ENCODE data around the gene SCARF2.

SCARF2 gene

DNA sequence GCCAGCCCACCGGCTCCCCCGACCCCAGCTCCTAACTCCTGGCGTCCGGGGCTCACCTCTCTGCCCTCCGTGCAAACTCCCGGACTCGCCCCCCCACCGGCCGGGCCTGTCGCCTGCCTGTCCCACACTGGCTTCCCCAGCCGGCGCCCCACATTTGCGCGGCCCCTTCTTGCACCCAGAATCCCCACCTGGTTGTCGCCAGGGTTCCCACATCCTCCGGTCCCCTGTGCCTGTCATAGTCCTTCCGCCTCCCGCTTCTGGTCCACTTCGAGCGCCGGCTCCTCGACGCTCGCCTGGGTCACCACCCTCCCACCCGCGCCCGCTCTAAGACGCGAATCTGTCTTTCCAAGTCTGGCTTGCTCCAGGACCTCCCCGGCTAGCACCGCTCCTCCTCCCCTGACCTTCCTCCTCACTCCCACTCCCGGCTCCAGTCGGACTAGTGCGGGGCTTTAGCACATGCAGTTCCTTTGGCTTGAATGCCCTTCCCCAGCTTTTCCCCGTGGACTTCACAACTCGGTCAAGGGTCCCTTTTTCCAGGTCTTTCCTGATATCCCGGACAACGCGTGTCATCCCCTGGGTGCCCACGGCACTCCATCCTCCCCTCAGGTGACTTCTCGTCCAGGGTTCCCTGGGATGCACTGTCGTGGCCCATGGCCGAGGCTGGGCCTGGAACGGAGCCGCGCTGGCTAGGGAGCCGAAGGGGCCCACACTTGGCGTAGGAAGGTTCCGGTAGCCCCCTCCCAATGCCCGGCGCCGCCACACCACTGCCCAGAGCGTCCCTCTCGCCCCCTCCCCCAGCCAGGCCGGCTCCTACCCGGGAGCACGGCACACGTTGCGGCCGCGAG is 635 bp downstream of the SCARF2 start:
- H3K4me3 ChIP-seq (replicated peaks; ENCODE audit: low read depth, low read length): peak overlapping the region; percentile 90
- TF ChIP-seq, protein P1, sequence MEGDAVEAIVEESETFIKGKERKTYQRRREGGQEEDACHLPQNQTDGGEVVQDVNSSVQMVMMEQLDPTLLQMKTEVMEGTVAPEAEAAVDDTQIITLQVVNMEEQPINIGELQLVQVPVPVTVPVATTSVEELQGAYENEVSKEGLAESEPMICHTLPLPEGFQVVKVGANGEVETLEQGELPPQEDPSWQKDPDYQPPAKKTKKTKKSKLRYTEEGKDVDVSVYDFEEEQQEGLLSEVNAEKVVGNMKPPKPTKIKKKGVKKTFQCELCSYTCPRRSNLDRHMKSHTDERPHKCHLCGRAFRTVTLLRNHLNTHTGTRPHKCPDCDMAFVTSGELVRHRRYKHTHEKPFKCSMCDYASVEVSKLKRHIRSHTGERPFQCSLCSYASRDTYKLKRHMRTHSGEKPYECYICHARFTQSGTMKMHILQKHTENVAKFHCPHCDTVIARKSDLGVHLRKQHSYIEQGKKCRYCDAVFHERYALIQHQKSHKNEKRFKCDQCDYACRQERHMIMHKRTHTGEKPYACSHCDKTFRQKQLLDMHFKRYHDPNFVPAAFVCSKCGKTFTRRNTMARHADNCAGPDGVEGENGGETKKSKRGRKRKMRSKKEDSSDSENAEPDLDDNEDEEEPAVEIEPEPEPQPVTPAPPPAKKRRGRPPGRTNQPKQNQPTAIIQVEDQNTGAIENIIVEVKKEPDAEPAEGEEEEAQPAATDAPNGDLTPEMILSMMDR (IDR thresholded peaks at IDR 0.05; ENCODE audit: low read length, missing control alignments): no peak
- DNase-seq (ENCODE audit: low read depth): peak; percentile 49

DNA sequence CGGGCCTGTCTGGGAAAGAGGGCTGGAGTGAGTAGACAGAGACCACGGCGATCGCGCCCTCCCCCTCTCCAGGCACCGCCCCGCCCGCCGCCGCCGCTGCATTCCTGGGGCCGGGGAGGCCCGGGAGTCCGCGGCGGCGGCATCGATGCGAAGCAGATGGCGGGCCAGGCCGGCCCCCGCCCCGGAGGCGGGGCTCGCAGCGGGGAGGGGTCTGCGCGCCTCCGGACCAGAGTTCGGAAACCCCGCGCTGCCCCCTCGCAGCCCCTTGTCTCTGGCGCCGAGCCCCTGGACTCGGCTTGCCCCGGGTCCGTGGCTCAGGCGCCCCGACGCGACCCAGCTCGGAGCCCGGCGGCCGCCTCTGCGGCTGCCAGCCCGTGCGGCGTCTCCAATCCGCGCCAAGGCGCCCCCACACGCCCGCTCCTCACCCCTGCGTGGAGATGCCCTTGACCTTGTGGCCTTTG is 1.3 kb downstream of the SCARF2 start:
- DNase-seq (ENCODE audit: low read depth): peak; percentile 33
- TF ChIP-seq, protein P1 (IDR thresholded peaks at IDR 0.05; ENCODE audit: low read length, missing control alignments): no peak

DNA sequence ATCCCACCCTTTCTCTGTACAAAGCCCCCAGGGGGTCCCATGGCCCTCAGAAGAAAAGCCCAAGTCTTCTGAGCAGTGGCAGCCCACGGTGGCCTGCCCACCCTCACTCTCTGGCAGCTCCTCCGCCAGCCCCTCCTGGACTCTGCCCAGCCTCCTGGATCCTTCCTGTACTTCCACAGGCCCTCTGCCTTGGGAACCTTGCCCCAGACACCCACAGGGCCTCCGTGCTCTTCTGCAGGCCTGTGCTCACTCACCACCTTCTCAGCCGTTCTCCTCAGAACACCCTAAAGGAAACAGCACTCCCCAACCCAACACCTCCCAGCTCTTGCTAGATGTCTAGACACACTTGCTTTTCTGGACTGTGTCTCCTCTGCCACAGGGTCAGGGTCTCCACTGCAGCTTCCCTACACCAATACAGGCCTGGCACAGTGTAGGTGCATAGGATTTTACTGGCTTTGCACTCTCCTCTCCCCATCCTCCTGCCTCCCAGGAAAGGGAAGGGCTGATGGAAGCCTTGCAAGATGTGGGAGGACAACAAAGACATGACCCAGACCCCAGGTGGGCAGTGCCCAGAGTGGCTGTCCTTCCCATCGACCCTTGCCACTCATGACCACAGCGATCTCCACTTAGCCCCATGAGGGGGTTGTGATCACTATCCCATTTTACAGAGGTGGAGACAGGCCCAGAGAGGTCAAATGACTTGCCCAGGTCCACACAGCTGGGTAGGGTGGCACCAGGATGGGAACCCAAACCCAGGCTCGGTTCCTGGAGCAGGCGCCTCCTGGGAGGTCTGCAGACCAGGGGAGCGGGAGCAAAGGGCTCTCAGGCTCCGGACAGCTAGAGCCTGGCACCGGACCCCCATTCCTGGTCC is 2.0 kb downstream of the SCARF2 start:
- no peak for DNase-seq (ENCODE audit: low read depth)
- TF ChIP-seq, protein P1 (IDR thresholded peaks at IDR 0.05; ENCODE audit: low read length, missing control alignments): no peak
- peak overlapping the region; percentile 90 for H3K4me3 ChIP-seq (replicated peaks; ENCODE audit: low read depth, low read length)

More for the DNA sequence above, 1.3 kb downstream of the SCARF2 start:
- H3K4me3 ChIP-seq (replicated peaks; ENCODE audit: low read depth, low read length): peak overlapping the region; percentile 90

DNA sequence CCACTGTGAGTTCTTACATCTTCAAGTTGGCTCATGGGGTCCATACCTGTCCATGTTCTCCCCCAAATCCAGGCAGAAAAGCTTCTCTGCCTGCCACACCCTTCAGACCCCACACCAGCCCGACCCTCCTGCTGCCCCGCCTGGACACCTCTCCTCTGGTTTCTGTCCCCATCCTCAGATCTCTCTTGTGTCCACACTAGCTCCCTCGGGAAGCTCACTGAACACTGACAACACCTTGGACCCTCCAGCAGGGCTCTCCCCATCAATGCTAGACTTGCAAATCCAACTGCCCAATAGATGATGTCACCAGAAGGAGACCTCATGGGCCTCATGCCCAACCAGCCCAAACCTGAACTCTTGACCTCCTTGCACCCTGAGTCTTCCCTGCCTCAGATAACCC is 2.9 kb downstream of the SCARF2 start:
- TF ChIP-seq, protein P1 (IDR thresholded peaks at IDR 0.05; ENCODE audit: low read length, missing control alignments): no peak
- DNase-seq (ENCODE audit: low read depth): no peak
- no peak overlapping the region for H3K4me3 ChIP-seq (replicated peaks; ENCODE audit: low read depth, low read length)

DNA sequence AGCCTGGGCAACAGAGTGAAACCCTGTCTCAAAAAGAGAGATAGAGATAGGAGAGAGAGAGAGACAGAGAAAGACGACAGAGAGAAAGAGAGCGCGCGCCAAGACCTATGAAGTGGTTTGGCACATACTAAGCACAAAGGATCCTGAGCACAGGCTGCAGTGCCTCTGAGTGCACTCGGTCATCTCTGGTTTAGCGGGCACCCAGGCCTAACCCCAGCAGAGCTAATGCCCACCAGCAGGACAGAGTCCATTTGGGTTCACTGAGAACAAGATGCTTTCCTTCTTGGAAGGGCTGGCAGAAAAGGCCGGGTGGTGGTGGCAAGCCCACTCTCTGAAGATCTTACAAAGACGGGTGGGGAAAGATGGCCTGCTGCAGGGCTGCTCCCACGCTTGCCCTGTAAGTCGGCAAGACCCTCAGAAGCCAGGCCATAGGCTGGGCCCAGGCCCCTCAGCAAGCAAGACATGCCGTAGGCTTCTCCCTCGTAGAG is 3.3 kb downstream of the SCARF2 start:
- no peak overlapping the region for H3K4me3 ChIP-seq (replicated peaks; ENCODE audit: low read depth, low read length)
- TF ChIP-seq, protein P1 (IDR thresholded peaks at IDR 0.05; ENCODE audit: low read length, missing control alignments): no peak
- no peak for DNase-seq (ENCODE audit: low read depth)

DNA sequence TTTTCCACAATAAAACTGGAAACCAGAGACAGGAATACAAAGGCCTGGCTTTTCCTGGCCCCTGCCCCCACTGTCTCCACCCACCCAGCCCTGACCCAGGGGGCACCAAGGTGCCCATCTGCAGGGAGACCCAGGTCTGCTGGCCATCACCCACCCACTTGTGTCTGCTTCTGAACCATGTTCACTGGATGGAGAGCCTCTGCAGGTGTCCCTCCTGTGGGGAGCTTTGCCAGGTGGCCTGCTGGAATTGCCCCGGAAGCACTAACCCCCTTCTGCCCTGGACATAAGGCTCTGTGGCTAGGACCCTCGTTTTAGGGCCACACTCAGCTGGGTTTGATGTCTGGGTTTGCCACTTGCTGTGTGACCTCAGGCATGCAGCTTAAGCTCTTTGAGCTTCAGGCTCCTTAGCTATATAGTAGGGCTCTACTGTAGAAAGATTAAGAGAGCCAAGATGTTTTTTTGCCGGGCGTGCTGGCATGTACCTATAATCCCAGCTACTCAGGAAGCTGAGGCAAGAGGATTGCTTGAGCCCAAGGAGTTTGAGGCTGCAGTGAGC is 3.9 kb downstream of the SCARF2 start:
- no peak overlapping the region for H3K4me3 ChIP-seq (replicated peaks; ENCODE audit: low read depth, low read length)
- DNase-seq (ENCODE audit: low read depth): no peak
- TF ChIP-seq, protein P1 (IDR thresholded peaks at IDR 0.05; ENCODE audit: low read length, missing control alignments): no peak
